Naive thymus-derived CD8-positive, alpha-beta T cell (primary cell): ENCODE measurements around the gene DERA. TPM values are rescaled to one million over a fixed set of nuclear protein-coding genes. Genes with fewer than 3 reads are reported as not detected.

Experiments
- ATAC-seq, 2 donors: fragments of 150-1000 bp; cut with Tn5 transposase in 1 of 2; sonication (Bioruptor Pico), chemical (Tn5 transposase) in 1 of 2; 1 replicate in 1 of 2; 2 replicates in 1 of 2; pipeline ENCODE4 v1.10.0; 2021; ENCODE audit warnings: mild to moderate bottlenecking in 2 of 2, moderate library complexity in 2 of 2
- POLR2A ChIA-PET: fragments of 350-600 bp; sonication (Branson Sonifier 250); formaldehyde crosslinking; loops from one replicate; lab custom pipeline; 2021; ENCODE audit warnings: antibody characterized with exemption; lab: Charles Lee
- DNase-seq, 10 donors: peaks; one replicate each; pipeline versions ENCODE4 v3.0.0 to v3.0.0-alpha.2; 2020 to 2022
- H3K27ac Mint-ChIP-seq, 10 donors: one replicate each; pipeline ENCODE4 v1.8.0; 2020 to 2022; ENCODE audit warnings: mild to moderate bottlenecking in 10 of 10, mixed read lengths in 10 of 10, moderate library complexity in 4 of 10, inconsistent platforms in 1 of 10
- H3K27me3 Mint-ChIP-seq, 5 donors: one replicate each; pipeline ENCODE4 v1.8.0; 2021 to 2022; ENCODE audit warnings: mixed read lengths in 5 of 5
- H3K36me3 Mint-ChIP-seq, 3 donors: one replicate each; pipeline ENCODE4 v1.8.0; 2020 to 2022; ENCODE audit warnings: mixed read lengths in 3 of 3, mild to moderate bottlenecking in 2 of 3, inconsistent platforms in 1 of 3
- H3K4me1 Mint-ChIP-seq, 4 donors: one replicate each; pipeline ENCODE4 v1.8.0; 2021 to 2022; ENCODE audit warnings: mixed read lengths in 4 of 4
- H3K4me3 Mint-ChIP-seq, 10 donors: one replicate each; pipeline ENCODE4 v1.8.0; 2020 to 2022; ENCODE audit warnings: mild to moderate bottlenecking in 10 of 10, mixed read lengths in 10 of 10, moderate library complexity in 6 of 10, inconsistent platforms in 1 of 10
- H3K9me3 Mint-ChIP-seq, 9 donors: one replicate each; pipeline ENCODE4 v1.8.0; 2020 to 2022; ENCODE audit warnings: mixed read lengths in 9 of 9, mild to moderate bottlenecking in 3 of 9, inconsistent platforms in 1 of 9, moderate library complexity in 1 of 9
- polyA plus RNA-seq, 3 donors: library from polyadenylated mRNA; unstranded; fragments of 300-500 nt; fragmentation: Illumina TruSeq; gene quantifications; one replicate each; pipeline ENCODE4 v1.2.3, GENCODE V29; 2021
- total RNA-seq, 8 experiments: library from RNA in 2 of 8; stranded (reverse) in 2 of 8; gene quantifications; one replicate each; pipeline ENCODE4 v1.2.3 and lab custom pipeline; 2021 to 2026

DERA gene
- total and polyA plus RNA-seq, 5 experiments from 2014 or later = 12.4 to 28.5 (median 22.8) TPM

DNA sequence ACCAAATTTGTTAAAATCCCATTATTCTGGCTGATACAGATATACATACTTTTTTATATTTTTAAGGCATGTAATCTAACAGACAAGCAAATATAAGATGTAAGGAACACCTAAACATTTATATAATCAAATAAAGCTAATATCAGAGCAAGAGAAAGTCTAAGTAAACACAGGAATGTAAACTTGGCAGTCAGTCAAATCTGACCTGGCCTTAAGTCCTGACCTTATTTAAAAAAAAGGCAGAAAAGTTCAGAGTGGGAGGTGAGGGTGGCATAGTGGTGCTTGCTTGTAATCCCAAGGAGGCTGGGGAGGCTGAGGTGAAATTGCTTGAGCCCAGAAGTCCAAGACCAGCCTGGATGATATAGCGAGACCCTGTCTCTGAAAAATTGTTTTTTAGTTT lies 152.6 kb downstream of the DERA start:
- H3K27me3 Mint-ChIP-seq = peaks cover 0 to 15% (median 4%) of the 10 kb centered on the region in 5 donors
- POLR2A ChIA-PET = no interaction called here
- ATAC-seq (no peak), DNase-seq (no peak)
- no peaks in the 10 kb centered on the region for H3K36me3 Mint-ChIP-seq
- H3K4me1 Mint-ChIP-seq = no peaks in the 10 kb centered on the region
- H3K27ac Mint-ChIP-seq = no peak overlapping the region
- peaks cover 0 to 1% (median 0%) of the 10 kb centered on the region in 9 donors for H3K9me3 Mint-ChIP-seq
- no peak overlapping the region for H3K4me3 Mint-ChIP-seq

DNA sequence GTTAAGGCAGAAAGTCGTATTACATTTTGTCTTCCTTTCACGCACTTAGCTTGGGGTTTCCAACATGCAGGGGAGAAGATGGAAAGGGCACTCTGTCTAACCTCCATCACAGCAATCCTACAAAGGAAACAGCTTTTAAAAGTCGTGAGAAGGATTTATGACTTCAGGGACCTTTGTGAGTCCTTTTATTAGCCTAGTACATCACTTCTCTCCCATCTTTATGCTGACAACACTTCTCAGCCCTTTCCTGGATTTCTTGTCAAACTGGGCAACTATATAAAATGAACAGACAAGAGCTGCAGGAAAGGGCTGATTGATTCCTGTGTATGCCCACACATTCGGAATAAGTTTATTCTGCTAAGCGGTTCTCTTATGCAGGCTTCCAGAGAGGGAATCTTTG lies 159.0 kb downstream of the DERA start:
- Mint-ChIP-seq H3K4me1 (no peaks in the 10 kb centered on the region), H3K9me3 (no peaks in the 10 kb centered on the region), H3K27me3 (peaks cover 10 to 26% (median 15%) of the 10 kb centered on the region in 5 donors), H3K27ac (no peak overlapping the region), H3K36me3 (no peaks in the 10 kb centered on the region), H3K4me3 (no peak overlapping the region)
- ATAC-seq (no peak), DNase-seq (no peak)
- POLR2A ChIA-PET = no interaction called here

DNA sequence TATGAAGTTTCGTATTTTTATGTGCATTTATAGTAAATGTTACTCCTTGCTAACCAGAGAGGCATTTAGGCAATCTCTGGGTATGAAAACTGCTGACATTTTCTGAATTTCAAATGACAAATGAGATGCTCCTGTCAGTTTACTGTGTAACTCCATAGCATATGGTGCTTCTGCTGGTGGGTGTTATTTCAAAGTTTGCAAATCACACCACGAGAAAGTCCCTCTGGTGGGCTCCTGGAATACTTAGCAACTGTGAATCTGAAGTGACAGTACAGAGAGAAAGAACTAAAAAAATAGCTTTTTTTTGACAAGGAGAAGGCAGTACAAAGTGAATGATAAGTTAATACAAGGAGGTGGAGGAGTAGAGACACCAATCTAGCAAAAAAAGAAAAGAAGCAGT lies 161.5 kb downstream of the DERA start:
- POLR2A ChIA-PET = no interaction called here

DNA sequence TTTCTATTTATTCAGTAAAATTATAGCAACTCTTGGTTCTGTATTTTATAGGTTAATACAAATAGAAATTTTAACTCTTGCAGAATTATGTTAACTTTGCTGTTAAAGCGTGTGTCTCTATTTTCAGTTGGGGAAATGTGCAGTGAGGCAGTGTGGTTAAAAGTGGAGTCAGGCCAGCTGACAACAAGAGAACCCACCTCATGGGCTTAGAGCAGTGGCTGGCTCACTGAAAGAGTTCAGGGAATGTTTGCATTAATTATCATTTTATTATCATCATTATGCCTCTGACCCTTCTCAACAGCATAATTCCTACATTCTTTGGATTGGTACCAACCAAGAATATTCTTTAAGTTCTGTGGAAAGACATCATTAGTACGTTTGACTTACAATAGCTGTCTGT lies 163.8 kb downstream of the DERA start:
- no peaks in the 10 kb centered on the region for H3K36me3 Mint-ChIP-seq

More for the DNA sequence above, 161.5 kb downstream of the DERA start:
- H3K36me3 Mint-ChIP-seq = no peaks in the 10 kb centered on the region
- DNase-seq (no peak), ATAC-seq (no peak)
- no peak overlapping the region for H3K4me3 Mint-ChIP-seq
- H3K9me3 Mint-ChIP-seq = no peaks in the 10 kb centered on the region
- H3K4me1 Mint-ChIP-seq = no peaks in the 10 kb centered on the region
- H3K27me3 Mint-ChIP-seq = peaks cover 6 to 23% (median 15%) of the 10 kb centered on the region in 5 donors
- H3K27ac Mint-ChIP-seq = no peak overlapping the region

DNA sequence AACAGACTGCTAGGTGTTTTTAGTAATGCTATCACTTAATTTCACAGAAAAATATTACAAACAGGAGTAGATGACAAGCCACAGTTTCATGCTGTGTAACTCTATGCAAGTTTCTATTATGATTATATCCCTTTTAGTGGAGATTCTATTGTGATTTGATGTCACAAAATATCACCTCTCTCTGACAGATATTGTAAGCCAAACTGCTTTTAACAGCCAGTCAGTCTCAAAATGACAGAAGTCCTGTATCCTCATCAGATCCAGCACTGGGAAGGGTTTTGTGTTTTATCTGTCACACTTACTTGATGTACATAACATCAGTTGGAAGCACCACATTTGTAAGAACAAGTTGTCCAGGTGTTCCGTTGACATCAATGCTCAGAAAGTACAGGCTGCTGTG lies 164.8 kb downstream of the DERA start:
- no peak for ATAC-seq
- no peaks in the 10 kb centered on the region for H3K36me3 Mint-ChIP-seq
- peaks cover 2 to 19% (median 8%) of the 10 kb centered on the region in 5 donors for H3K27me3 Mint-ChIP-seq
- DNase-seq = no peak
- no peak overlapping the region for H3K4me3 Mint-ChIP-seq
- POLR2A ChIA-PET = no interaction called here
- no peaks in the 10 kb centered on the region for H3K4me1 Mint-ChIP-seq
- no peaks in the 10 kb centered on the region for H3K9me3 Mint-ChIP-seq
- no peak overlapping the region for H3K27ac Mint-ChIP-seq

More for the DNA sequence above, 163.8 kb downstream of the DERA start:
- ATAC-seq = no peak
- H3K9me3 Mint-ChIP-seq = no peaks in the 10 kb centered on the region
- no peak for DNase-seq
- H3K4me1 Mint-ChIP-seq = no peaks in the 10 kb centered on the region
- no peak overlapping the region for H3K27ac Mint-ChIP-seq
- POLR2A ChIA-PET = no interaction called here
- peaks cover 2 to 23% (median 9%) of the 10 kb centered on the region in 5 donors for H3K27me3 Mint-ChIP-seq
- no peak overlapping the region for H3K4me3 Mint-ChIP-seq

DNA sequence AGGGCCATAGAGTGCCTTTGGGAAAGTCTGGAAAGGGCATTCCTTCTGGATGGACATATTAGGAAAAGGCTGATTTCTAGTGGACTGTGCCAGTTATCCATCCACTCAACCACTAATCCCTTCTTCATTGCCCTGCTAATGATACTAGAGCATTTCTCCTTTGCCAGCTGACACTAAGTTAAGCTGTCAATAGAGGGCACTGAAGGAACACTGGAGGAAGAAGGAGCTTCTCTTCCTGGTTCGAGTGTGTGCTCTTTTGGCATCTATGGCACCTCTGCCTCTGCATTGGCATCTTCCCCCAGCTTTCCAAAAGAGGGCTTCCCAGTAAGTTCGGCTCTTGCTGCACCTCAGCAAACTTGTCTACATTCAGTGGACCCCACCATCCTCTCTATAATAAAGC lies 165.4 kb downstream of the DERA start:
- H3K9me3 Mint-ChIP-seq = no peaks in the 10 kb centered on the region
- no peaks in the 10 kb centered on the region for H3K36me3 Mint-ChIP-seq
- ATAC-seq = no peak
- DNase-seq = no peak
- H3K27ac Mint-ChIP-seq = no peak overlapping the region
- no peaks in the 10 kb centered on the region for H3K4me1 Mint-ChIP-seq
- no peak overlapping the region for H3K4me3 Mint-ChIP-seq
- H3K27me3 Mint-ChIP-seq = peaks cover 0 to 12% (median 5%) of the 10 kb centered on the region in 5 donors
- POLR2A ChIA-PET = no interaction called here

DNA sequence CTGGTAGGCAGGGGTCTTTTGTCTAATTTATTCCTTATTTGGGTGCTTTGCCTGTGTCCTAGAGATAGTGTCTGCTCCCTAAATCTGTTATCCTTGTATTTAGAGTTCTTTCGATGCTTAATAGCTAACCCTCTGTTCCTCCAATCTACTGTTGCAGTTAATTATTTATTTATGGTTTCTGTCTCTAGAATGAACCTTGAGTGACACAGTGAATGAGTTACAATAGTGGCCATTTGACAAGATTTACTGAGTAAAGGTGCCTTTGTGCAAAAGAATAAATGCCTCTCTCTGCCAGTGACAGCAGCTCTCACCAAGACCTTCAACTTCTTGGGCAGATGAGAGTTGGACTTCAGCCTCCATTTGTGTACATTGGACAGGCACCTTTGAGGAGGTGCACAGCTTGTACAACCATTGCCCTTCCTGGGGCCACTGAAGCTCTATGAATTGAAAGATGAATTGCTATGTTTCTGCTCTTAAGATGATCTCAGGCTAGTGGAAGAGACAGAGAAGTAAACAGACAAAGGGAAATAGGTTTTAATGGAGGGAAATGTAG lies 165.9 kb downstream of the DERA start:
- H3K9me3 Mint-ChIP-seq = no peaks in the 10 kb centered on the region
- no peak overlapping the region for H3K4me3 Mint-ChIP-seq
- no peaks in the 10 kb centered on the region for H3K4me1 Mint-ChIP-seq
- H3K27me3 Mint-ChIP-seq = peaks cover 0 to 9% (median 3%) of the 10 kb centered on the region in 5 donors
- DNase-seq (no peak), ATAC-seq (no peak)
- POLR2A ChIA-PET = no interaction called here
- no peaks in the 10 kb centered on the region for H3K36me3 Mint-ChIP-seq
- no peak overlapping the region for H3K27ac Mint-ChIP-seq

DNA sequence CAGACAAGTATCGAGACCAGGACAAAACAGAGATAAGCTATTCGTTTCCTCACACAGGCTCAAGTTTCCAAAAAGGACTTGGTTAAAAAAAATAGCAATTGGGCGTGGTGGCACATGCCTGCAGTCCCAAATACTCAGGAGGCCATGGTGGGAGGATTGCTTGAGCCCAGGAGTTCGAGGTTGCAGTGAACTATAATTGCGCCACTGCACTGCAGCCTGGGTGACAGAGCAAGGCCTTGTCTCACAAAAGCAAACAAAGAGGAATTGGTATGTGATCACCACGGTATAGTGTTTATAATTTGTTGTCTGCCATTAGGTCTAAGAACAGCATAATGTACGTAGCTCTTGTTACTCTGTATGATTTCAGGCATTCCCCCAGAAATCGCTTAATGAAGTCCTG lies 175.3 kb downstream of the DERA start:
- H3K27me3 Mint-ChIP-seq = peaks cover 0 to 14% (median 0%) of the 10 kb centered on the region in 5 donors
- DNase-seq (no peak), ATAC-seq (no peak)
- H3K9me3 Mint-ChIP-seq = peaks cover 0 to 9% (median 0%) of the 10 kb centered on the region in 9 donors
- H3K36me3 Mint-ChIP-seq = no peaks in the 10 kb centered on the region
- no peak overlapping the region for H3K27ac Mint-ChIP-seq
- H3K4me3 Mint-ChIP-seq = no peak overlapping the region
- POLR2A ChIA-PET = no interaction called here
- no peaks in the 10 kb centered on the region for H3K4me1 Mint-ChIP-seq

DNA sequence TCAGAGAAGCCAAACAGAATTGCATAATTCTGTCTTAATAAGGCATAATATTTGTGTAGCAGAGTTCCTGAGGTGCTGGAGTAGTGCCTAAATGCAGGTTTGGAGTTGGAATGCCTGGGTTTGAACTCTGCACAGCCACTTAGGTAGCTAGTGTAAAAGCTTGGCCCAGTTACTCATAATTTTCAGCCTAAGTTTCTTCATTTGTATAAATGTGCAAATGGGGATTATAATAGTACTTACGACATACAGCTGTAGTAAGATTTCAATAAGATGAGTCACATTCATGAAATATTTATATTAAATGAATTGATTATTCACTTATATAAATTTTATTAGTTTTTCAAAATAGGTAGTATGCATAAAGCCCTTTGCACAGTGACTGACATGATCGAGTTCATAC lies 175.8 kb downstream of the DERA start:
- ATAC-seq = no peak
- POLR2A ChIA-PET = no interaction called here
- no peaks in the 10 kb centered on the region for H3K4me1 Mint-ChIP-seq

More for the DNA sequence above, 175.8 kb downstream of the DERA start:
- Mint-ChIP-seq H3K27me3 (peaks cover 0 to 14% (median 0%) of the 10 kb centered on the region in 5 donors), H3K36me3 (no peaks in the 10 kb centered on the region), H3K4me3 (no peak overlapping the region), H3K27ac (no peak overlapping the region), H3K9me3 (peaks cover 0 to 10% (median 0%) of the 10 kb centered on the region in 9 donors)
- no peak for DNase-seq

Other genes with a start within 250 kb of the DERA start
- 1 to 10 TPM; 1.1 to 1.2 TPM for gene EPS8, start 121.9 kb upstream of the DERA start, total RNA-seq
- 1 to 10 TPM in 2 of 3 donors, under 1 TPM in 1; 0.81 to 1.6 (median 1.2) TPM for gene EPS8, start 121.9 kb upstream of the DERA start, polyA plus RNA-seq
- 10 to 100 TPM; 49.6 to 54.3 TPM for gene STRAP, start 28.9 kb upstream of the DERA start, total RNA-seq
- gene STRAP, start 28.9 kb upstream of the DERA start, polyA plus RNA-seq = 100 to 1,000 TPM in 2 of 3 donors, 10 to 100 TPM in 1; 99.2 to 126 (median 112) TPM